NCI-H748 (cell line): ENCODE measurements around the gene DGCR2.

Source experiments
- DNase-seq: peaks from one replicate; lab custom pipeline; 2025; ENCODE audit not compliant: unreplicated experiment; lab: John Stamatoyannopoulos, UW

DGCR2 gene

DNA sequence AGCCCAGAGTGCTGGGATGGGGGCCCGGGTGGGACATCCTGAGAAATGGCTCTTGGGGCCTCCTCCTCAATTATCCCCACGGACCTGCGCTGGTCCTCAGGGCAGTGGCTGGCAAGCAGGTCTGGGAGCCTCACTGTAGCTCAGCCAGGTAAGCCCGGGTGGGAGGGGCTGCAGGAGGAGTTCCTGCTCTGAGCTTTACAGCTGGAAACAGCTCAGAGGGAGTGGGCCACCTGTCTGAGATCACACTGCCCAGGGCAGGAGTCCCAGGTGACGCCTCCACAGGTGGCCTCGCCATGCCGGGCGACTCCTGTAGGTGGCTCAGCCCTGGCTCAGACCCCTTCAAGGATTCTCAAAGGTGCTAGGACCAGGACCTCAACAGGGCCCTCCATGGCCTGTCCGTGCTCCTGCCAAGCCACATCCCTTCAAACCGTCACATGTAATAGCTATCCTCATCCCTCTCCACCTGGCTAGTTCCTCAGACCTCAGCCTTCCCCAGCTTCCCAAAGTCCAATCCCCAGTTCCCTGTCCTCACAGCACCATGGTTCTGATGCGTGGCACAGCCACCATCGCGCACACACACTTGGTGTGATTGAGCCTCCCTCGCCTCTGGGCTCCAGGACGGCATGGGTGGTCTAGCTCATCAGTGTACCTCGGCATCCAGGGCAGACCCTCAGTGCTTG lies 5.3 kb upstream of the DGCR2 start:
- no peak for DNase-seq

- no peak for DNase-seq
These were observed 4.4 kb upstream of the DGCR2 start for GRCh38 chr22:19126309-19127273.

DNA sequence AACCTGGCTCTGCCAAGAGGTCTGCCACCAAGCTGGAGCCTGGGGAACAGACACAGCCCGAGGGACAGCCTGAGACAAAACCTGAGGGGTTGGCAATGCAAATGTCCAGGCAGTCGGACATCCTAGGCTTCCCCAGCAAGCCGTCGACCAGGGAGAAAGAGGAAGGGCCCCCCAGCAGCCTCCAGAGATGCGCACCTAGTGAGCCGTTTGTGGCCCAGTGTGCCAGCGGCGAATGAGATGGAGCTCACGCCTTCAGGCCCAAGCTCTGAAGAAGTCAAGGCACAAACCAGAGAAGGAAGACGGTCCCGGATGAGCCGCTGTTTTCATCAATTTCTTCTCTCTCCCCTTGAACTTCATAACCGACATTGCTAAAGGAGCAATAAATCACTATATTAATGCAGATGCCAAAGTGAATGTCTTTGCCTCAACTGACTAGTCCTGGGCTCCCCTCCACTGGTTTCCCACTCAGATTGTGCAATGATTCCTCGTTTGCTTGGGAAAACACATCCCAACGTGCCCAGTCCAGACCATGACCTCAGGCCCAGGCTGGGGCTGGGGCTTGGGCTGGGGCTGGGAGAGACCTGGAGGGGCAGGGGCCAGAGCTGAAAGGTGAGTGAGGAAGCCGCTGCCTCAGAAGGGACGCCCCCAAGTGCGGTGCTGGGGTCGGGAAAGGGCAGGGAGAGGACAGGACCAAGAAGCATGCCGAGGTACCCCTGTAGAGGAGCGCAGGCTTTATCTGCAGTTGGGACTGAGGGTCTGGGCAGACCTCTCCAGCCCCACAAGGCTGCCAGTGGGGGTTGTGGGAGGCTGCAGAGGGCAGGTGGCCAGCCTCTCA lies 3.5 kb upstream of the DGCR2 start:
- DNase-seq = no peak

DNA sequence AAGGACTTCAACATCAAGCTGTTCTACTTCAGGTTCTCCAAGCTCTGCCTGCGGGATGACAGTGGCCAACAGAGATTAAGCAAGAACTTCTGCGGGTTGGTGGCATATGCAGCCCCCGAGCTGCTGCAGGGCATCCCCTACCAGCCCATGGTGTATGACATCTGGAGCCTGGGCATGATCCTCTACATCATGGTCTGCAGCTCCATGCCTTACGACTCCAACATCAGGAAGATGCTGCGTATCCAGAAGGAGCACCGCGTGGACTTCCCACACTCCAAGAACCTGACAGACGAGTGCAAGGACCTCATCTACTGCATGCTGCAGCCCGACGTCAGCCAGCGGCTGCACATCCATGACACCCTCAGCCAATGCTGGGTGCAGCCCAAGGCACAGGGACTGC lies 2.8 kb upstream of the DGCR2 start:
- no peak for DNase-seq

GRCh38 chr22:19124377-19124776 lies 2.2 kb upstream of the DGCR2 start:
- no peak for DNase-seq

DNA sequence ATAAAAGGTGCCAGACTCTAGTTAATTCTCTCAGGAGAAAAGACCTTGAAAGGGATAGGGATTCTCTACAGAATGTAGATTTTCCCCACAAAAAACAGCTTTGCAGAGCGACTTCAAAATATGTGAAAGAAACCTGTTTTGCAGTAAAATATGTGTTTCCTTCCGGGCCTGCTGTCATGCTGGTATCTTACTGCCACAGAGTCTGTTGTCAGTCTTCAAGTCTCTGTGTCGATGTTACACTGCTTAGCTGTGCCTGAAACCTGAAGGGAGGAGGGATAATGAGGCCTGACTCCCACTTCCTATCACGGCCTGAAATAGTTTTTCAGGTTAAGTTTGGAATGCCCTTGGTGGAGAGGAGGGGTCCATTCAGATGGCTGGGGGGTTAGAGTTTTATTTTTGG lies 1.7 kb upstream of the DGCR2 start:
- DNase-seq = no peak

GRCh38 chr22:19122752-19123492 lies 710 bp upstream of the DGCR2 start:
- peak; percentile 56 for DNase-seq

DNA sequence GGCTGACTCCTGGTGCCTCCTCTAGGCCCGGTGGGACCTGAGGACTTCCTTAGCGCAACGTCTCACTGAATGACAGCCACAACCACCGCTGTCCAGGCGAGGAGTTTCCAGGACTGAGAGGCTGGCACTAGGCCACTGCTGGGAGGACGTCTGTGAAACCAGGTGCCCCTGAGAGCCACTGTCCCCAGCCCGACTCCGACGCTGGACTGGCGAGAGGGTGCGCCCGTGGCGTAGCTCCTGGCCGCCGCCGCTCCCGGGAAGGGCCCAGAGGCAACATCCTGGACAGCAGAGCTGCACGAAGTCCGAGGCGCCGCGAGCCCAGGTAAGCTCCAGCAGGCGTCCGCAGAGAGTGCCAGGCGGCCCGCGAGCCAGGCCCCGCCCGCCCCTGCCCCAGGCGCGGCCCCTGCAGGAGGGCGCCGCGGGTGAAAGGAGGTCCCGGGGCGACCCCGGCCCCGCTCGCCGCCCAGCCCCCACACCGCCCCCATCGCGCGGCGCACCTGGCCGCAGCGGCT lies 525 bp downstream of the DGCR2 start:
- peak; percentile 68 for DNase-seq

- no peak for DNase-seq
These were observed 1.2 kb downstream of the DGCR2 start for GRCh38 chr22:19120829-19121630.

GRCh38 chr22:19119949-19120348 lies 2.3 kb downstream of the DGCR2 start:
- DNase-seq = no peak

GRCh38 chr22:19118329-19118880 lies 3.8 kb downstream of the DGCR2 start:
- no peak for DNase-seq

GRCh38 chr22:19117111-19117512 lies 5.1 kb downstream of the DGCR2 start:
- no peak for DNase-seq

DNA sequence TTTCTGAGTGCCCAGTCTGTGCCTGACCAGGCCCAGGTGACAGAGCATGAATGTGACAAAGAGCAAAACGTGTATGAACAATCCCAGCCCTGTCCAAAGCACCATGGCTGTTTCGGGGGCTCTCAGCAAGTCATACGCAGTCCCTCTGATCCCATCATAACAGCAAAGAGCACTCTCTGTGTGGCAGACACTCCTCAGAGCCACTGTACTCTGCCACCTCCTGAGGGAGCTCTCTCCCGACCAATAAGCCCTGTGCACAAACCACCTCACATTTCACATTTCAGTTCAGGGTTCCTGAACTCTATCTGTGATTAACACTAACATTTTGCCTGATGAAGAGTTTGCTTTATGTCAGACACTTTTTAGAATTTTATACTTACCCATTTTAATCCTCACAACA lies 6.6 kb downstream of the DGCR2 start:
- DNase-seq = no peak

DNA sequence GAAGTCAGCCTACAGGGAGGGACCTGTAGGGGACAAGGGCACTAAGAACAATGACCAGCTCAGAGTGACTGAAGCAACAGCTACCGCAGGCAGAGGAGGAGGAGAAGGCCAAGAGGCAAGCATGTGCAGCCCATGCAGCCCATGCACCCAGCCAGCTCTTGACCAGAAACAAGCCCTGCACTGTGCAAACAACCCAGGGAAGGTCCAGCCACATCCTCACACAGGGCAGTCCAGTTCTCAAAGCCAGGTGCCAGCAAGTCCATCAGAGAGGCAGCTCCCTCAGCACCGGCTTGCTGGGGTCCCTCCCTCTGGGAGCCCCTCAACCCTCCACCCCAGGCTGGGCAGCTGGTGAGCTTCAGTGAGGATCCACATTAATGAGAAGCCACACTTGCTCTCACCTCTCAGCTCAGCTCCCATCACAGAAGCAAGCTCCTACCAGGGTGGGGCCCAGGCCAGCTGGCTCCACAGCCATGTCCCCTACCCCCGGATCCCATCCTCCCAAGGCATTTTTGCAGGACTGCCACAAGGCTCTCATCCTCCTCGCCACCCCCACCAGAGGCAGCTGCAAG lies 7.1 kb downstream of the DGCR2 start:
- DNase-seq = no peak

GRCh38 chr22:19113429-19113828 lies 8.8 kb downstream of the DGCR2 start:
- DNase-seq = no peak

GRCh38 chr22:19111584-19111983 lies 10.6 kb downstream of the DGCR2 start:
- DNase-seq = no peak

DNA sequence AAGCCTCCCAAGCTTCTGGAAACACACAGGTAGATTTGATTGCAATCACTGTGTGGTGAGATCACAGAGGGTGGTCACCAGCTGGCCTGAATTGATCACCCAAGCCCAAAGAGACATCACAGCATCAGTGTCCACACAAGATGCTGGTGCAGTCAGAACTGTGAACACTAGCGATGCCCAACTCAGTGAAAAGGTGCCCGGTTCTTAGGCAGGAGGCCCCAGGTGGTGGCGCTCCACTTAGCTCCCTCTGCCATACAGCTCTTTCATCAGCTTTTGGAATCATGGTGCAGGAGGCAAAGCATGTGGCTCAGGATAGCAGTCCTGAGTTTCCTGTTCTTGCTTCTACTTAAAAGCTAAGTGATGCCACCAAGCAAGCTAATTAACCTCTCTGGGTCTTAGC lies 11.1 kb downstream of the DGCR2 start:
- peak; percentile 12 for DNase-seq

- DNase-seq = no peak
These were observed 11.6 kb downstream of the DGCR2 start for GRCh38 chr22:19110646-19111045.

- DNase-seq = no peak
These were observed 12.2 kb downstream of the DGCR2 start for GRCh38 chr22:19110064-19110458.
